Posterior cingulate gyrus (tissue), 11 donors: ENCODE measurements around the gene CD74.
"Not testable (repeated sequence)": the region's sequence is repeated elsewhere in the genome, so short reads cannot be mapped to it uniquely, and the experiment has no call there.

Experiments used
- DNase-seq, 10 donors: peaks; one replicate each; pipeline versions ENCODE4 v3.0.0 to v3.0.0-alpha.2; 2020 to 2021; ENCODE audit warnings: mixed read lengths in 3 of 10
- intact Hi-C: fragments of 100-400 bp; cut with DNase I; formaldehyde crosslinking; loops from one replicate; pipeline ENCODE4 v1.15.1; 2023

Gene CD74

GRCh38 chr5:150413902-150414790, 1.4 kb upstream of the CD74 start:
- intact Hi-C loops, result not testable (repeated sequence)
- DNase-seq, result peak in 1 of 10 donors; percentile 35

GRCh38 chr5:150413176-150413901, 629 bp upstream of the CD74 start:
- intact Hi-C loops, result no loop called here
- peak in 1 of 10 donors; percentile 39 for DNase-seq

DNA sequence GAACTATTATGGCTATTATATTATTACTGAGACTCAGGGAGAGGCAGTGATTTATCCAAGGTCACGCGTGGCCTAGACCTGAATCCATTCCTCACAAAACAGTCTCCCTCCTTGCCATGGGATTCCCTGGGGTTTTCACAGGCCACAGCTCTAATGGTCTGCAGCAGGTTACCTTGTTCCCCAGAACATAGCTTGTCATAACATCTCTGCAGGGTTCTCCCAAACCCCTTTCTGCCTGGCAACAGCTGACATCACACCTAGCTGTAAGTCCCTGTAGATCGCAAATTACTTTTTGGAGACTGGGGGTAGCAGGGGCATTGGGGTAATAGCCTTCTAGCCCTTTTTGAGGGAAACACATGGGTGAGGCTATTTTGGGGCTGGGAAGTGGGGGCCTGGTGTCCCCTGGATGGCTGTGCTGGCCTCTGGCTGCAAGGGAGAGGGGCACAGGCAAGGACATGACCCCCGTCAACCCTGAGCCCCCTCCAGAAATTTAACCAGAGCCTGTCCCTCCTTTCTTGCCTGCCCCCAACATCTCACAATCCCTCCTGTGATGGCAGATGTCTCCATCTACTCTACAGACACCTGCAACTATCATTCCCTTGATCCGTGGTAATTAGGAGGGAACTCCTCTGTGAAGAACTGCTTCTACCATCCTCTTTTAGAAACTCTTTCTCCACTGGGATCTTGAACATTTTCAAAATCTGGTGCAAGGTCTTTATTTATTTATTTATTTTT, 1.3 kb downstream of the CD74 start:
- DNase-seq, result peak in 4 of 10 donors; percentile 16 to 47 (median 26)
- intact Hi-C loops, result no loop called here

GRCh38 chr5:150410524-150411244, 2.0 kb downstream of the CD74 start:
- DNase-seq, result peak in 7 of 10 donors; percentile 34 to 92 (median 58)
- intact Hi-C loops, result no loop called here

DNA sequence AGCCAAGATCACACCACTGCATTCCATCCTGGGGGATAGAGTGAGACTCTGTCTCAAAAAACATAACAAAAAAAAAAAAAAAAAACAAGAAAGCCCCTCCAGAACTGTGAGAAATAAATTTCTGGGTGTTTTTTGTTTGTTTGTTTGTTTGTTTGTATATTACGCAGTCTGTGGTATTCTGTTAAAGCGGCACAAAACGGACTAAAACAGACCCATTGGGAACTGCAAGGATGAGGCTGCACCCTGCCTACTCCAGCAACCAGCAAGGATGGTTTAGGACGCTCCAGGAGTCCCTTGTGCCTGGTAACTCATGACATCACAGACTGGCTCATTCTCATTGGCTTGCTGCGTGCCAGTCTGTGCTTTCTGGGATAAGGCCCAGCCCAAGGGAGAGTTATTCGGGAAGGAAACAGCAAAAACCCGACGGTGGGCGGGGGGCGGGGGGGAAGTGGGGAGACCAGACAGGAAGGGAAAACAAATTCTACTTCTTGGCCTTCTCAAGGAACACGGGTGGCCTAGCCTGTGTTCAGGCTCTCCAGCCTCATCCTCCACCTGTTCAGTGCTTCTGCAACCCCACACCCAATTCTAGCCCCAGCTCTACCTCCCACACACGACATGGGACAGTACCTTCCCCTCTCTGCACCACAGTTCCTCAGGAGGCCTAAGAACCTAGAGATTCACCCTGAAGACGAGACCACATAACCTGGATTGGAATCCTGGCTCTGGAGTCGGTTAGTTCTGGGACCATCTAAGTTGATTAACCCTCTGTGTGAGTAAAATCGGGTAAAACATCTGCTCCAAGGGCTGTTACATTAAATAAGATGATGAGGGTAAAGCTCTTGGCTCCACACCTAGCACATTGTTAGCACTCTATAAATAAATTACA, 2.8 kb downstream of the CD74 start:
- intact Hi-C loops, result no loop called here
- peak; percentile 68 to 97 (median 83) for DNase-seq

DNA sequence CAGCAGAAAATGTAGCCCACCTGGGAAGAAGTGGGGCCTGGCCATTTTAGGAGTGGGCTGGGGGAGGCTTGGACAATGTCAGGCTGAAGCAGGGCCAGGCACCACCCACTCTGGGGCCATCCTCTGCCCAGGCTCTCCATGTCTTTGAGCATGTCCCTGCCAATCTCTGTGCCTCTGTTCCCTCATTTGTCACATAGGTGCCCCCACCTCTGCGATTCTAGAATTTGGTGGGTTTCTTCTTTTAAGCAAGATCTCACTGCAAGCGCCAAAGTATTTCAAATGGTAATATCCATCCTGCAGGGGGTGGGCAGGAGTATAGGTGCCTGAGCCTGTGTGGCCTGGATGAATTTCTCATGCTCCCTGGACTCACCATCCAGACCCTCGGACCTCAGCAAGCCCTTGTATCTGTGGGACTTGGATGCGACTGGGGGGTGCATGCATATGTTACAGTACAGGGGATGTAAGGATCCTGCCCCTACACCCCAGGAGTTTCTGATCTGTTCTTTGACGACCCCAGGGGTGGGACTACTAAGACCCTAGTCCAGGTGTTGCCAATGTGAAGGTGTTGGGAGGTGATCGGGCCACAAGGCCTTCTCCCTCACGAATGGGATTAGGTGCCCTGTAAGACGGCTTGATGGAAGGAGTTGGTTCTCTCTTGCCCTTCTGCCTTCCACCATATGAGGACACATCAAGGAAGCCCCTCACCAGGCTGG, 4.3 kb downstream of the CD74 start:
- intact Hi-C loops, result no loop called here
- DNase-seq, result peak in 1 of 10 donors; percentile 34

DNA sequence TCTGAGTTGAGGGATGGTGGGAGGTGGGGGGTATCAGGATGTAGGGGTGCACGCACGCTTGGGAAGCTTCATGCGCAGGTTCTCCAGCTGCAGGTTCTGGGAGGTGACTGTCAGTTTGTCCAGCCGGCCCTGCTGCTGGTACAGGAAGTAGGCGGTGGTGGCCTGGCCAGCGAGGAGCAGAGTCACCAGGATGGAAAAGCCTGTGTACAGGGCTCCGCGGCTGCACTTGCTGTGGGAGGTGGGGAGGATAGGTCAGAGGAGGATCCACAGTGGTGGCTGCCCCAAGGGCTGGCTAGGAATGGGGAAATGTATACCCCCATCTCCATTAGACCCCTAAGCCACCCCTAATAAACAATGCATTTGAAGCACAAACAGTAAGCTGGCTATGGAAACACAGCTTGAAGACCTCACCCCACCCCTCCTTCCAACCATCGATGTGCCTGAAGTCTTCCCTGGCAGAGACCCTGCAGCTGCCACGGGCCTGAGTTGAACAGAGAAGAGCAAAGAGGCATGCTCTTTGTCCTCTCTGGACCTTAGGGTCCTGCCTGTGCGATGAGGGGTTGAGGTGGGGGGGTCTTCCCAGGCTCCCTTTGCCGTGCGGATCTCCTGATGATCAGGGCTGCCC, 5.5 kb downstream of the CD74 start:
- DNase-seq, result peak in 1 of 10 donors; percentile 75
- intact Hi-C loops, result no loop called here

GRCh38 chr5:150406723-150407095, 6.0 kb downstream of the CD74 start:
- intact Hi-C loops, result no loop called here

DNA sequence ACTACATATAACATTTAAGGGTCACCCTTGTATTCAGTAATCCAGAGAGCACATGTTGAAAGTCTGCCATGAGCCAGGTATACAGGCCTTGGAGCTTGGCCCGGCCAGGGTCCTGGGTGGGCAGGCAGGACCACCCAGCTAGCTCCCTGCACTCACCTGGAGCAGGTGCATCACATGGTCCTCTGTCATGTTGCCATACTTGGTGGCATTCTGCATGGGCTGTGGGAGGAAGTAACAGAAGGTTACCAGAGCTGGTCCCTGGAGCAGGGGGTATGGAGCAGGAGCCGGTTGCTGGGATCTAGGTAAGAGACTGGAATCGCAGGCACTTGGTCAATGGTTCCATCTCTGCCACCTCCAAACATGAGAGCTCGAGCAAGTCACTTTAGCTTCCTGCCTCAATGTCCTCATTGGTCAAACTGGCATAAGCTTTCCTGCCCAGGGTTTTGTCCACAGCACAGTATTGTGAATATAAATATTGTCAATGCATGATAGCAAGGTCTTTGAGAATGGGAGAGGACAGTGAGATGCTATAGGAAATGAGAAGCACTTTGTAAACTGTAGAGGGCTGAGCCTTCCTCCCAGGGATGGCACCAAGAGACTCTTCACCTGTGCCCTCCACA, 6.5 kb downstream of the CD74 start:
- intact Hi-C loops, result no loop called here
- DNase-seq, result peak in 1 of 10 donors; percentile 18

More at GRCh38 chr5:150406723-150407095, 6.0 kb downstream of the CD74 start:
- DNase-seq, result peak in 1 of 10 donors; percentile 59

GRCh38 chr5:150404941-150405816, 7.5 kb downstream of the CD74 start:
- intact Hi-C loops, result no loop called here
- DNase-seq, result no peak

GRCh38 chr5:150404535-150404934, 8.2 kb downstream of the CD74 start:
- DNase-seq, result peak in 1 of 10 donors; percentile 55
- intact Hi-C loops, result no loop called here

- intact Hi-C loops, result no loop called here
- no peak for DNase-seq
These were observed 8.6 kb downstream of the CD74 start for GRCh38 chr5:150404121-150404520.

GRCh38 chr5:150402901-150403342, 9.8 kb downstream of the CD74 start:
- intact Hi-C loops, result no loop called here
- peak in 1 of 10 donors; percentile 76 for DNase-seq

- intact Hi-C loops, result no loop called here
These were observed 10.4 kb downstream of the CD74 start for GRCh38 chr5:150402229-150402773.

DNA sequence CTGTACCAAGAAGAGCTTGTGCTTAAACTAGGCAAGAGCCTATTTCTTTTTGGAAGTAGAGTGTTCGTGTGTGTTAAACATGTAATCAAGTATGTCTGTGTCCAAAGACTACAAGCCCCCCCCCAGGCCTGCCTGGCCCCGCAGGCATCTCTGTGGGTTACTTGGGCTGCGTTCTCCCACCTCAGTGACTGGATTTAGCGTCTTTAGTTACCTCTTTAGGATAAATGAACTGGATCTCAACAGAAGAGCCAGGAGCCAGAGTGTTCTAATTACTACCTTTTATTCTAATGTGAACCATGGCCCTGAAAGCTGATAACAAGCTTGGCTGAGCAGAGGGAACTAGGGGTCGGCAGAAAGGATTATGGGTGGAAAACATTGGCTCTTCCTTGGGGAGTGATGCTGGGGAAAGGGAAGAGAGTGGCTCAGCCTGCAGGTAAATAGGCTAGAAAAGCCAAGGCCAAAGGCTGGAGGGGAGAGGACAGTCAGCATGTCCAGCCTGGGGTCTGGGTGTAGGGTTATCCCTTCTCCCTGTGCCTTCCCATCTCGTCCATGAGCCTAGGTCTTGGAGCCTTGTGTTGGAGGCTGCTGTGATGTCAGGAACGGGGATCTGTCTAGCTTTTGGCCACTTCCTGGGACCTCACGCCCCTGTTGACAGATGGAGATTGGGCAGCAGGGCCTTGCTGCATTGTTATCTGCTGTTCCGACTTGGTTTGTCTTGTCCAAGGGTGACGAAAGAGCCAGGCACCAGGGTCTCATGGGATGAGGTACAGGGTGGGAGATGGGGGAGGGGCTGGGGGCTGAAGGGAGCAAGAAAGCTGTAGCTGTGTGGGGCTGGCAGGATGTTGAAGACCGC, 11.1 kb downstream of the CD74 start:
- DNase-seq, result peak in 1 of 10 donors; percentile 59
- intact Hi-C loops, result no loop called here

More at GRCh38 chr5:150402229-150402773, 10.4 kb downstream of the CD74 start:
- peak in 2 of 10 donors; percentile 53 for DNase-seq
